Measurements from ENCODE around the gene TRIM31. TPM values are rescaled to one million over a fixed set of nuclear protein-coding genes. Genes with fewer than 3 reads are reported as not detected.

Gene TRIM31
- total RNA-seq, 1 experiment from 2014 or later = not detected

- H2AFZ ChIP-seq (ENCODE audit: low read length) = no peak overlapping the region
- Mint-ChIP-seq H3K27ac (no peak overlapping the region), H3K9me3 (no peaks in the 10 kb centered on the region), H3K36me3 (ENCODE audit: insufficient read depth in 1 of 3, low read depth in 3 of 3) (no peaks in the 10 kb centered on the region), H3K27me3 (ENCODE audit: low read depth) (peaks cover 80% of the 10 kb centered on the region), H3K4me3 (no peak overlapping the region), H3K4me1 (peaks cover 5 to 12% of the 10 kb centered on the region in 2 experiments)
- H4K8ac ChIP-seq (replicated peaks; ENCODE audit: insufficient read length, low read depth, low read length) = no peak overlapping the region
- H2BK15ac ChIP-seq (ENCODE audit: low read depth, low read length) = no peak overlapping the region
- H3K18ac ChIP-seq (ENCODE audit: insufficient read length, low read depth, low read length) = no peak overlapping the region
- H2BK20ac ChIP-seq (ENCODE audit: low read depth, low read length, poor library complexity, severe bottlenecking) = no peak overlapping the region
- H2BK12ac ChIP-seq (ENCODE audit: insufficient read length, low read depth, low read length) = no peak overlapping the region
- peak overlapping the region; percentile 13 for H3K4me2 ChIP-seq (ENCODE audit: insufficient read depth, insufficient read length, low read length)
- H3K4me1 ChIP-seq (ENCODE audit: insufficient read depth, low read length) = no peaks in the 10 kb centered on the region
- H3K9me3 ChIP-seq (ENCODE audit: control insufficient read depth, low read depth, low read length) = no peaks in the 10 kb centered on the region
- no peak overlapping the region for H4K91ac ChIP-seq (ENCODE audit: insufficient read length, low read depth, low read length)
- H2BK120ac ChIP-seq (ENCODE audit: low read depth, low read length, poor library complexity, severe bottlenecking) = no peak overlapping the region
- no peak overlapping the region for H3K4ac ChIP-seq (ENCODE audit: low read depth, low read length)
- H3T11ph ChIP-seq (ENCODE audit: low read length) = no peak overlapping the region
- H3K79me1 ChIP-seq (ENCODE audit: insufficient read depth, low read depth, low read length, poor library complexity, severe bottlenecking) = no peaks in the 10 kb centered on the region
- H3K27me3 ChIP-seq (ENCODE audit: insufficient read depth, low read length) = peaks cover 23% of the 10 kb centered on the region; the same call in 1 of the 2 replicates
- no peaks in the 10 kb centered on the region for H3K79me2 ChIP-seq (ENCODE audit: insufficient read depth, low read length)
- H3K23ac ChIP-seq (ENCODE audit: insufficient read length, low read depth, low read length) = no peak overlapping the region
- TF ChIP-seq, protein P1, sequence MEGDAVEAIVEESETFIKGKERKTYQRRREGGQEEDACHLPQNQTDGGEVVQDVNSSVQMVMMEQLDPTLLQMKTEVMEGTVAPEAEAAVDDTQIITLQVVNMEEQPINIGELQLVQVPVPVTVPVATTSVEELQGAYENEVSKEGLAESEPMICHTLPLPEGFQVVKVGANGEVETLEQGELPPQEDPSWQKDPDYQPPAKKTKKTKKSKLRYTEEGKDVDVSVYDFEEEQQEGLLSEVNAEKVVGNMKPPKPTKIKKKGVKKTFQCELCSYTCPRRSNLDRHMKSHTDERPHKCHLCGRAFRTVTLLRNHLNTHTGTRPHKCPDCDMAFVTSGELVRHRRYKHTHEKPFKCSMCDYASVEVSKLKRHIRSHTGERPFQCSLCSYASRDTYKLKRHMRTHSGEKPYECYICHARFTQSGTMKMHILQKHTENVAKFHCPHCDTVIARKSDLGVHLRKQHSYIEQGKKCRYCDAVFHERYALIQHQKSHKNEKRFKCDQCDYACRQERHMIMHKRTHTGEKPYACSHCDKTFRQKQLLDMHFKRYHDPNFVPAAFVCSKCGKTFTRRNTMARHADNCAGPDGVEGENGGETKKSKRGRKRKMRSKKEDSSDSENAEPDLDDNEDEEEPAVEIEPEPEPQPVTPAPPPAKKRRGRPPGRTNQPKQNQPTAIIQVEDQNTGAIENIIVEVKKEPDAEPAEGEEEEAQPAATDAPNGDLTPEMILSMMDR (conservative IDR thresholded peaks at IDR 0.05) = no peak
- H3K14ac ChIP-seq (ENCODE audit: insufficient read depth, low read length) = no peak overlapping the region
- H3K27ac ChIP-seq (ENCODE audit: insufficient read length, low read depth, low read length) = no peak overlapping the region
- no peak overlapping the region for H3K9ac ChIP-seq (ENCODE audit: extremely low read depth, insufficient read length, low read length)
- DNase-seq = no peak
- no peaks in the 10 kb centered on the region for H4K20me1 ChIP-seq (ENCODE audit: control insufficient read depth, insufficient read depth, insufficient read length)
- no peak overlapping the region for H2AK5ac ChIP-seq (ENCODE audit: insufficient read length, low read length)
- WGBS (ENCODE audit: extremely low coverage, insufficient read length, low lambda C conversion rate) = no CpG with 5 or more reads among the region's 4 CpGs
- H3K56ac ChIP-seq (ENCODE audit: insufficient read length, low read depth, low read length) = no peak overlapping the region
- H2BK5ac ChIP-seq (ENCODE audit: insufficient read length, low read length) = no peak overlapping the region
- no peak overlapping the region for H4K5ac ChIP-seq (ENCODE audit: insufficient read length, low read depth, low read length)
- H3K23me2 ChIP-seq (ENCODE audit: insufficient read length, low read depth, low read length, poor library complexity, severe bottlenecking) = peaks cover 11% of the 10 kb centered on the region
Observed at GRCh38 chr6:30130179-30130679, 17.3 kb upstream of the TRIM31 start.
